Cardiac muscle cell (in vitro differentiated cells and primary cell): Measurements from ENCODE around the gene DNAJB12. TPM values are rescaled to one million over a fixed set of nuclear protein-coding genes. Genes with fewer than 3 reads are reported as not detected.
"Not testable (repeated sequence)": the region's sequence is repeated elsewhere in the genome, so short reads cannot be mapped to it uniquely, and the experiment has no call there.

Source experiments
- DNase-seq, 2 donors: peaks; one replicate each; pipeline versions ENCODE4 v3.0.0 to v3.0.0-alpha.2; 2010 to 2017; ENCODE audit warnings: low read depth in 1 of 2, low spot score in 1 of 2
- H3K27ac ChIP-seq: fragments of 200-600 bp; sonication (generic); 2 replicates; pipeline ENCODE4 v1.5.1; 2016
- H3K27me3 ChIP-seq: fragments of 200-600 bp; sonication (generic); 2 replicates; pipeline ENCODE4 v1.6.0; 2016; ENCODE audit warnings: control low read depth
- H3K36me3 ChIP-seq: fragments of 200-600 bp; sonication (generic); 2 replicates; pipeline ENCODE4 v1.5.1; 2016; ENCODE audit warnings: control low read depth
- H3K4me1 ChIP-seq: fragments of 200-600 bp; sonication (generic); 2 replicates; pipeline ENCODE4 v1.8.1; 2017; ENCODE audit warnings: low read depth, mild to moderate bottlenecking, mixed run types
- H3K4me3 ChIP-seq: fragments of 200-600 bp; sonication (generic); 2 replicates; pipeline ENCODE4 v1.5.1; 2016; ENCODE audit warnings: mild to moderate bottlenecking
- H3K9me3 ChIP-seq: fragments of 200-600 bp; sonication (generic); 2 replicates; pipeline ENCODE4 v1.5.1; 2017; ENCODE audit warnings: low read depth, mild to moderate bottlenecking, control low read depth
- polyA plus RNA-seq: library from polyadenylated mRNA; unstranded; fragments of >200 nt; fragmentation: Nextera tagmentation; extraction: Ambion mirVana; gene quantifications from 2 replicates; pipeline ENCODE4 v1.2.1, GENCODE V29; 2016
- total RNA-seq: library from RNA; depleted of rRNA; stranded (reverse); fragments of >200 nt; gene quantifications from 2 replicates; pipeline ENCODE4 v1.2.3, GENCODE V29; 2016
- TF ChIP-seq, protein P1 (sequence below): IDR thresholded peaks from 2 replicates; pipeline ENCODE4 v1.5.1; 2012; ENCODE audit warnings: low read depth, mild to moderate bottlenecking, low read length

Gene DNAJB12
- total and polyA plus RNA-seq, 2 experiments from 2014 or later, result 23.8 to 32.0 TPM

DNA sequence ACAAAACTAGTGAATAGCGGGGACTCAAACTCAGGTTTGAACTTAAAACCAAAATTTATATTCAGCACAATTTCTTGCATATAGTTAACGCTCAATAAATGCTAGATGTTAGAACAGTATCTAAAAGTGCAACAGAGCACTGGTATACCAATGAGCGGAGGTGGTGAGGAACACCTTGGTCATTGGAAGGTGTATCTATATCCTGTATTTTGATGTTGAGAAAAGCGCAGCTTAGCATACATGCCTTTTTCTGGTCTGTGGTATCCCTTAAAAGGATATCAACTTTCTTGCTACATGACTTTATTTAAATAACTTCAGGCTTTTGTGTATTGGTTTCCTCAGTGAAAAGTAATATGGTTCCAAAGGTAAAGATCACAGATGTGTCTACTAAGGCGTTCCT lies 33.3 kb upstream of the DNAJB12 start:
- no peaks in the 10 kb centered on the region for H3K36me3 ChIP-seq
- no peak overlapping the region for H3K27ac ChIP-seq
- DNase-seq, result no peak
- H3K4me3 ChIP-seq, result no peak overlapping the region
- TF ChIP-seq, protein P1, sequence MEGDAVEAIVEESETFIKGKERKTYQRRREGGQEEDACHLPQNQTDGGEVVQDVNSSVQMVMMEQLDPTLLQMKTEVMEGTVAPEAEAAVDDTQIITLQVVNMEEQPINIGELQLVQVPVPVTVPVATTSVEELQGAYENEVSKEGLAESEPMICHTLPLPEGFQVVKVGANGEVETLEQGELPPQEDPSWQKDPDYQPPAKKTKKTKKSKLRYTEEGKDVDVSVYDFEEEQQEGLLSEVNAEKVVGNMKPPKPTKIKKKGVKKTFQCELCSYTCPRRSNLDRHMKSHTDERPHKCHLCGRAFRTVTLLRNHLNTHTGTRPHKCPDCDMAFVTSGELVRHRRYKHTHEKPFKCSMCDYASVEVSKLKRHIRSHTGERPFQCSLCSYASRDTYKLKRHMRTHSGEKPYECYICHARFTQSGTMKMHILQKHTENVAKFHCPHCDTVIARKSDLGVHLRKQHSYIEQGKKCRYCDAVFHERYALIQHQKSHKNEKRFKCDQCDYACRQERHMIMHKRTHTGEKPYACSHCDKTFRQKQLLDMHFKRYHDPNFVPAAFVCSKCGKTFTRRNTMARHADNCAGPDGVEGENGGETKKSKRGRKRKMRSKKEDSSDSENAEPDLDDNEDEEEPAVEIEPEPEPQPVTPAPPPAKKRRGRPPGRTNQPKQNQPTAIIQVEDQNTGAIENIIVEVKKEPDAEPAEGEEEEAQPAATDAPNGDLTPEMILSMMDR, result no peak
- no peaks in the 10 kb centered on the region for H3K27me3 ChIP-seq
- no peaks in the 10 kb centered on the region for H3K9me3 ChIP-seq
- peaks cover 21% of the 10 kb centered on the region for H3K4me1 ChIP-seq

DNA sequence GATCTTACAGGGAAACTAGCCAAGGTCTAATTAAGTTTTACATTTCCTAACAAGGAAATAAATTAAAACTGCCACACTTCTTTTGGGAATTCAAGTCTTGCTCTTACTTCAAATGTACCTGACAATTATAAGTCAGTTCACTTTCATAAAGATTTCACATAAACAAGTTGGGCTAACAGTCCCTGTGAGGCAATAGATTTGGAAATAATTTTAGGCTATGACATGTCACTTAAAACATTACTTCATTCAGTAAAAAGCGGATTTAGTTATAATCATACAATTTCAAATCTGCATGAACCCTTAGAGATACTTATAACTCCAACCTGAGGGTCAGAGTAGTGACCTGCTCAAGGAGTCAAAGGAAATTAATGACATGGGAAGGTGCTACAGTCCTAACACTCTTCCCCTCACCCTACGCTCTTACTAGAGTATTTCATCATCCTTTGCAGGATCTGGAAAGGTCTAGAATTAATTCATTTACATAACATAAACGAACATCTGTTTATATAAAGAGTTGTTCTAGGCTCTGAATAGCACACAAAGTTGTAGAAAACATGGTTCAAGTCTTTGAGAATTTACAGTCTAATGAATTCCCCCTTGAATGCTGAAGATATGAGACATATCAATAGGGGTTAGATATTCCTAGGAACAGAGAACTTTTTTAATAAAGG lies 32.3 kb upstream of the DNAJB12 start:
- Histone ChIP-seq H3K4me3 (no peak overlapping the region), H3K4me1 (peaks cover 21% of the 10 kb centered on the region), H3K9me3 (no peaks in the 10 kb centered on the region), H3K36me3 (no peaks in the 10 kb centered on the region), H3K27me3 (no peaks in the 10 kb centered on the region), H3K27ac (no peak overlapping the region)
- DNase-seq, result no peak
- TF ChIP-seq, protein P1, result no peak

DNA sequence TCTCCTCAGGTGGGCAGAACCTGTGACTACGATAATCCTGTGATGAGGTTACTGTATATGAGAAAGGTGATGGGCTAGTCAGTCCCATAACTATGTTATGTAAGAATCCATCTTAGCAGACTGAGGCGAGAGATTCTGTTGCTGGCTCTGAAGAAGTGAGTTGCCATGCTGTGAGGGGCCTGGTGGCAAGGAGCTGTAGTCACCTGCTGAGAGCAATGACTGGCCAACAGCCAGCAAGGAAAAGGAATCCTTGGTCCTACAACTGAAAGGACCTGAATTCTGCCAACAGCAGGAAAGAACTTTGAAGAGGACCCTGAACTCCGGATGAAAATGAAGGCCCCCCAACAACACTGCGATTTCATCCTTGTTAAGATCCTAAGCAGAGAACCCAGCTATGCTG lies 31.0 kb upstream of the DNAJB12 start:
- Histone ChIP-seq H3K36me3 (no peaks in the 10 kb centered on the region), H3K4me3 (no peak overlapping the region), H3K9me3 (no peaks in the 10 kb centered on the region), H3K27me3 (no peaks in the 10 kb centered on the region), H3K4me1 (peaks cover 21% of the 10 kb centered on the region), H3K27ac (no peak overlapping the region)
- TF ChIP-seq, protein P1, result no peak
- DNase-seq, result no peak

DNA sequence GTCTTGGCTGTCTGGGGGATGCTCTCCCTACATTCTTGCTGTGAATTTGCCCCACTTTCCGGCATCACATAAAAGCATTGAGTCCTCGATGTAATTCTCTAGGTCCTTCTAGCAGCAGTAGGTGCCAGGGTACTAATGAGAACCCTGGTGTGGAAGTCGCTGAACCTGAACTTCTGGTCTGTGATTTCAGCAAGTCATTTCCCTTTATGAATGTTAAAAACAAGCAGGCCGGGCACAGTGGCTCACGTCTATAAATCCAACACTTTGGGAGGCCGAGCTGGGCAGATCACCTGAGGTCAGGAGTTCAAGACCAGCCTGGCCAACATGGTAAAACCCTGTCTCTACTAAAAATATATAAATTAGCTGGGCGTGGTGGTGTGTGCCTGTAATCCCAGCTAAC lies 30.3 kb upstream of the DNAJB12 start:
- not testable (repeated sequence) for DNase-seq, H3K4me3 ChIP-seq, H3K27me3 ChIP-seq, H3K27ac ChIP-seq, H3K36me3 ChIP-seq, H3K9me3 ChIP-seq
- peaks cover 14% of the 10 kb centered on the region for H3K4me1 ChIP-seq

DNA sequence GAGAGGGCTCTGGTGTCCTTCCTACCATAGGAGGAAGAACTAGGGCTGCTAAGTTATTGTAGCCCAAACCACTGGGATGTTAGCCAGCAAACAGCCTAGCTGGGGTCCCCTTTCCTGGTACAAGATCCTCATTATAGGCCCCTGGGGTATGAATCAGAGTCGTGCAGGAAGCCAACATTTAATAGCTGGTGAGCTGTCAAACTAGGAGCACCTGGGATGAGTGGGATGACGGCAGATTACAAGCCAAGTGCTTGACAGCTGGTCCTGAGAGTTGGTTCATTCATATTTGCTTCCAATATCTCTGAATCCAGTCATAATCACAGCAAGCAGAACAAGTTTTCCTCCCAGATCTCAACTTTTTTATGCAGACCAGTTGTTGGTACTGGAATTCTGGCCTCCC lies 25.1 kb upstream of the DNAJB12 start:
- no peaks in the 10 kb centered on the region for H3K4me1 ChIP-seq
- H3K4me3 ChIP-seq, result no peak overlapping the region
- no peak for DNase-seq
- H3K36me3 ChIP-seq, result no peaks in the 10 kb centered on the region
- no peak overlapping the region for H3K27ac ChIP-seq
- TF ChIP-seq, protein P1, result no peak
- no peaks in the 10 kb centered on the region for H3K9me3 ChIP-seq
- no peaks in the 10 kb centered on the region for H3K27me3 ChIP-seq

DNA sequence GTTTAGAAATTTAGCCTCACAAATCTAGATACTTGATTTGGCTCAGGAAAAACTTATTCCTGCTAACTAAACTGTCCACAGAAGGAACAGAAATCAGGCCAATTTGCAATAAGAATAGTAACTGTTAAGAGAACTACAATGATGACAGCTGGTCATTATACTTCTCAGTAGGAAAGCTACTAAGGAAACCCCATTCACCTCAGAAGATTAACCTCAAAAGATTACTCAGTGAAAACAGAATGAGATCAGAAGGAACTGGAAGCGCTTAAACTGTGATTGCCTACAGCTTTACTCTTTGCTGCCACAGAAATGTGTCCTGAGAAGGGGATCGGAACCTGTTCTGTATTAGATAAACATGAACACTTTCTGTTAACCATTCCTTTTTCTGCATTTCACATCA lies 24.3 kb upstream of the DNAJB12 start:
- DNase-seq, result no peak
- H3K9me3 ChIP-seq, result no peaks in the 10 kb centered on the region
- H3K27ac ChIP-seq, result no peak overlapping the region
- TF ChIP-seq, protein P1, result no peak
- no peaks in the 10 kb centered on the region for H3K4me1 ChIP-seq
- no peaks in the 10 kb centered on the region for H3K27me3 ChIP-seq
- H3K4me3 ChIP-seq, result no peak overlapping the region
- no peaks in the 10 kb centered on the region for H3K36me3 ChIP-seq
